ENCODE measurements around the gene EXD3.
"Not testable (repeated sequence)": the region's sequence is repeated elsewhere in the genome, so short reads cannot be mapped to it uniquely, and the experiment has no call there.

EXD3 gene

GRCh38 chr9:137330689-137331088 is 92.3 kb downstream of the EXD3 start:
- no peak for DNase-seq

GRCh38 chr9:137329590-137329989 is 93.4 kb downstream of the EXD3 start:
- not testable (repeated sequence) for DNase-seq

- not testable (repeated sequence) for DNase-seq
Measured at GRCh38 chr9:137327641-137328550, 95.1 kb downstream of the EXD3 start.

- no peak for DNase-seq
Measured at GRCh38 chr9:137326445-137327065, 96.4 kb downstream of the EXD3 start.

- DNase-seq: no peak
Measured at GRCh38 chr9:137325799-137326198, 97.2 kb downstream of the EXD3 start.

- no peak for DNase-seq
Measured at GRCh38 chr9:137325124-137325523, 97.8 kb downstream of the EXD3 start.

GRCh38 chr9:137323531-137324331 is 99.2 kb downstream of the EXD3 start:
- DNase-seq: no peak

GRCh38 chr9:137321726-137322361 is 101.1 kb downstream of the EXD3 start:
- DNase-seq: no peak

- no peak for DNase-seq
Measured at GRCh38 chr9:137320555-137321384, 102.2 kb downstream of the EXD3 start.

- DNase-seq: no peak
Measured at GRCh38 chr9:137319739-137320551, 103.0 kb downstream of the EXD3 start.

GRCh38 chr9:137319011-137319738 is 103.8 kb downstream of the EXD3 start:
- DNase-seq: no peak

GRCh38 chr9:137318602-137319001 is 104.4 kb downstream of the EXD3 start:
- DNase-seq: no peak

GRCh38 chr9:137317718-137318511 is 105.0 kb downstream of the EXD3 start:
- no peak for DNase-seq

- DNase-seq: no peak
Measured at GRCh38 chr9:137317021-137317717, 105.8 kb downstream of the EXD3 start.

GRCh38 chr9:137316012-137316981 is 106.7 kb downstream of the EXD3 start:
- no peak for DNase-seq

GRCh38 chr9:137315581-137316011 is 107.4 kb downstream of the EXD3 start:
- no peak for DNase-seq
